OCI-LY1 (cell line): ENCODE data around the gene NPHP1.

ENCODE experiments used
- H2AFZ ChIP-seq: fragments of 200-600 bp; sonication (generic), shearing (Covaris generic); 2 replicates; pipeline ENCODE4 v1.6.0; 2014; ENCODE audit warnings: antibody characterized with exemption, mild to moderate bottlenecking, low read length
- H3F3A ChIP-seq: fragments of 200-600 bp; sonication (generic), shearing (Covaris generic); 2 replicates; pipeline ENCODE4 v1.6.0; 2014; ENCODE audit warnings: mild to moderate bottlenecking, antibody characterized with exemption, low read length, moderate library complexity; ENCODE audit not compliant: insufficient read depth
- H3K27ac ChIP-seq: fragments of 200-600 bp; sonication (generic); 2 replicates; pipeline ENCODE4 v1.5.1; 2014; ENCODE audit warnings: low read length, mixed run types, mild to moderate bottlenecking, low read depth; ENCODE audit not compliant: poor library complexity, severe bottlenecking
- H3K27me3 ChIP-seq: fragments of 200-600 bp; sonication (generic); 2 replicates; pipeline ENCODE4 v1.6.0; 2014; ENCODE audit warnings: antibody characterized with exemption, mild to moderate bottlenecking, low read length, moderate library complexity; ENCODE audit not compliant: insufficient read depth
- H3K36me3 ChIP-seq: fragments of 200-600 bp; sonication (generic); 2 replicates; pipeline ENCODE4 v1.6.1; 2014; ENCODE audit warnings: mild to moderate bottlenecking, antibody characterized with exemption, low read length, moderate library complexity, mixed read lengths; ENCODE audit not compliant: insufficient read depth
- H3K4me1 ChIP-seq: fragments of 200-600 bp; sonication (generic); 2 replicates; pipeline ENCODE4 v1.5.1; 2014; ENCODE audit warnings: mild to moderate bottlenecking, low read length, moderate library complexity; ENCODE audit not compliant: insufficient read depth, severe bottlenecking
- H3K4me2 ChIP-seq: fragments of 200-600 bp; sonication (generic), shearing (Covaris generic); 2 replicates; pipeline ENCODE4 v1.6.1; 2014; ENCODE audit warnings: low read length
- H3K4me3 ChIP-seq: fragments of 200-600 bp; sonication (generic); 2 replicates; pipeline ENCODE4 v1.5.1; 2014; ENCODE audit warnings: low read length, low read depth, mild to moderate bottlenecking, mixed read lengths; ENCODE audit not compliant: poor library complexity, severe bottlenecking
- H3K79me2 ChIP-seq: fragments of 200-600 bp; shearing (Covaris generic); 2 replicates; pipeline ENCODE4 v1.6.1; 2016; ENCODE audit warnings: mixed run types, low read length, mixed read lengths; ENCODE audit not compliant: insufficient read depth
- H3K9ac ChIP-seq: fragments of 200-600 bp; sonication (generic), shearing (Covaris generic); 2 replicates; pipeline ENCODE4 v1.6.1; 2014; ENCODE audit warnings: mild to moderate bottlenecking, low read length, mixed read lengths
- H3K9me2 ChIP-seq: fragments of 200-600 bp; sonication (generic), shearing (Covaris generic); 2 replicates; pipeline ENCODE4 v1.6.1; 2014; ENCODE audit warnings: low read depth, mild to moderate bottlenecking, low read length, mixed read lengths
- H3K9me3 ChIP-seq: fragments of 200-600 bp; shearing (Covaris generic); 2 replicates; pipeline ENCODE4 v1.6.1; 2014; ENCODE audit warnings: low read length, mixed read lengths
- H4K20me1 ChIP-seq: fragments of 200-600 bp; sonication (generic), shearing (Covaris generic); 2 replicates; pipeline ENCODE4 v1.6.0; 2016; ENCODE audit warnings: mild to moderate bottlenecking, low read length; ENCODE audit not compliant: insufficient read depth
- EZH2 ChIP-seq: fragments of 200-600 bp; sonication (generic), shearing (Covaris generic); IDR thresholded peaks from 2 replicates; pipeline ENCODE4 v1.8.0; 2017; ENCODE audit warnings: borderline replicate concordance, mixed run types, mild to moderate bottlenecking, antibody characterized with exemption, low read length, moderate library complexity, mixed read lengths
- TF ChIP-seq, protein P1 (sequence below): fragments of 200-600 bp; sonication (generic), shearing (Covaris generic); IDR thresholded peaks from 2 replicates; pipeline ENCODE4 v1.5.1; 2017; ENCODE audit warnings: mild to moderate bottlenecking, antibody characterized with exemption, low read length, moderate library complexity, mixed read lengths

NPHP1 gene

DNA sequence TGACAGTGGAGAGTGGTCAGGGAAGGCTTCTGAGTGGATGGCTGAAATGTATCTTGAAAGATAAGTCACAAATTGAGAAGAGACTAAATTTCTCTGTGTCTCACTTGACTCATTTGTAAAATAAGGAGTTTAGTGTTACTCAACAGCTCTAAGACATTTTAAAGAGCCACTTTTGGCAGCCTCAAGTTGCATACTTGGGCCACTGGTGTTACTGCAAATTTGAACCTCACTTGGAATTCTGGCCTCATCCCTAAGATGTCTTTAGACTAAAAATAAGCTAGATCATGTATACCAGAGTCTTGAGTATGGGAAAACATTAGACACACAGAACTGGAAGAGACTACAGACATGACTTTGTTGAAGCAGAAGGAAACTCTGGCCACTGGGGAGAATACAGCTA lies 12.0 kb upstream of the NPHP1 start:
- Histone ChIP-seq H2AFZ (no peak overlapping the region), H3K36me3 (no peaks in the 10 kb centered on the region; the same call in 1 of the 2 replicates), H3K4me3 (no peak overlapping the region), H3K4me1 (no peaks in the 10 kb centered on the region), H3K27me3 (peaks cover 3% of the 10 kb centered on the region; the same call in 1 of the 2 replicates), H3K9me3 (no peaks in the 10 kb centered on the region), H3F3A (no peaks in the 10 kb centered on the region), H3K9me2 (no peaks in the 10 kb centered on the region), H3K79me2 (0 out of 2 replicates have a peak, but pooled peaks cover 1% of the 10 kb centered on the region), H3K4me2 (no peak overlapping the region), H3K27ac (no peak overlapping the region), H4K20me1 (no peaks in the 10 kb centered on the region), H3K9ac (no peak overlapping the region)
- no peak for TF ChIP-seq EZH2
- TF ChIP-seq, protein P1, sequence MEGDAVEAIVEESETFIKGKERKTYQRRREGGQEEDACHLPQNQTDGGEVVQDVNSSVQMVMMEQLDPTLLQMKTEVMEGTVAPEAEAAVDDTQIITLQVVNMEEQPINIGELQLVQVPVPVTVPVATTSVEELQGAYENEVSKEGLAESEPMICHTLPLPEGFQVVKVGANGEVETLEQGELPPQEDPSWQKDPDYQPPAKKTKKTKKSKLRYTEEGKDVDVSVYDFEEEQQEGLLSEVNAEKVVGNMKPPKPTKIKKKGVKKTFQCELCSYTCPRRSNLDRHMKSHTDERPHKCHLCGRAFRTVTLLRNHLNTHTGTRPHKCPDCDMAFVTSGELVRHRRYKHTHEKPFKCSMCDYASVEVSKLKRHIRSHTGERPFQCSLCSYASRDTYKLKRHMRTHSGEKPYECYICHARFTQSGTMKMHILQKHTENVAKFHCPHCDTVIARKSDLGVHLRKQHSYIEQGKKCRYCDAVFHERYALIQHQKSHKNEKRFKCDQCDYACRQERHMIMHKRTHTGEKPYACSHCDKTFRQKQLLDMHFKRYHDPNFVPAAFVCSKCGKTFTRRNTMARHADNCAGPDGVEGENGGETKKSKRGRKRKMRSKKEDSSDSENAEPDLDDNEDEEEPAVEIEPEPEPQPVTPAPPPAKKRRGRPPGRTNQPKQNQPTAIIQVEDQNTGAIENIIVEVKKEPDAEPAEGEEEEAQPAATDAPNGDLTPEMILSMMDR = no peak

DNA sequence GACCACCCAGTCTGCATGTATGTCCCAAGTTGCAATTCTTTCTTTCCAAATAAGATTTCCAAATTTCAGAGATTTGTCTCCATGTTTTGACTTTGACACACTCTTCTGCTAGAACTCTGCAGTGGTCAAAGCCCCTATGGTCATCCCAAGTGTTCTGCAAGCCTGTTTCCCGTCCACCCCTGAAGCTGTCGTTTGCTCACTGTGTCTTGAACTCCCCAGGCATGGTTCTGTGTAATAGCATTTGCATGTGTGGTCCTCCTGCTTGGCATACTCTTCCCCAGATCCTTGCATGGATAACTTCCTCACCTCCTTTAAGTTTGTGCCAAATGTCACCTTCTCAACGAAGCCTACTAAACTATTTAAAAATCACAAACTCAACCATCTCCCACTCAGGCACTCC lies 11.4 kb upstream of the NPHP1 start:
- no peaks in the 10 kb centered on the region for H3K9me3 ChIP-seq
- H3F3A ChIP-seq = no peaks in the 10 kb centered on the region
- H3K79me2 ChIP-seq = 0 out of 2 replicates have a peak, but pooled peaks cover 6% of the 10 kb centered on the region
- peaks cover under 1% of the 10 kb centered on the region for H3K36me3 ChIP-seq
- H3K4me1 ChIP-seq = peaks cover 4% of the 10 kb centered on the region
- H3K9me2 ChIP-seq = no peaks in the 10 kb centered on the region
- H2AFZ ChIP-seq = no peak overlapping the region
- H3K9ac ChIP-seq = no peak overlapping the region
- H3K4me2 ChIP-seq = no peak overlapping the region
- H4K20me1 ChIP-seq = no peaks in the 10 kb centered on the region
- H3K27ac ChIP-seq = no peak overlapping the region
- peaks cover 3% of the 10 kb centered on the region; the same call in 1 of the 2 replicates for H3K27me3 ChIP-seq
- no peak overlapping the region for H3K4me3 ChIP-seq
- TF ChIP-seq, protein P1 = no peak
- no peak for TF ChIP-seq EZH2

DNA sequence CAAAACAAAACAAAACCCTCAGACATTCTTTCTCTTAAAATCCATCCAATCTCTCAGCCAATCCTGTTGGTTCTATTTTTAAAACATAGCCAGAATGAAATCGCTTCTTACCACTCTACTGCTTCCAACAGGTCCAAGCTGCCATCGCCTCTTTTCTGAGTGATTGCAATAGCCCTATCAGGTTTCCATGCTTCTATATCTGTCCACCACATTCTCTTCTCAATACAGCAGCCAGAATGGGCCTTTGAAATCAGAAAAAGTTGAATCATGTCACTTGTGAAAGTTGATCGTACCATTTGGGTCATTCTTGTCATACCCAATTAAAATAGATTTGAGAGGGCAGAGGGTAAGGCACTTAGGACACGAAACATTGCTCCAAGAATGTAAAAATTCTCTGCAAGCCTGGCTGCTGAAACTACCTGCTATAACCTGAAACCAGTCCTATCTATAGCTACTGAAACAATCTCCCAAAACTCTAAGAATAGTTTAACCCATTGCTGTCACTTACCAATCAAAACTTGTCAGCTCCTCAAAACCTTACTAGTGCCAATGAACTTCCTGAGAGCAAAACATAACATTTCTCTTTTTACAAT lies 10.8 kb upstream of the NPHP1 start:
- Histone ChIP-seq H3K9me3 (no peaks in the 10 kb centered on the region), H3K36me3 (peaks cover 5% of the 10 kb centered on the region), H3K4me1 (peaks cover 8% of the 10 kb centered on the region), H3K27ac (no peak overlapping the region), H3F3A (no peaks in the 10 kb centered on the region), H2AFZ (no peak overlapping the region), H4K20me1 (no peaks in the 10 kb centered on the region), H3K79me2 (0 out of 2 replicates have a peak, but pooled peaks cover 6% of the 10 kb centered on the region), H3K9me2 (no peaks in the 10 kb centered on the region), H3K4me3 (no peak overlapping the region), H3K27me3 (peaks cover 3% of the 10 kb centered on the region; the same call in 1 of the 2 replicates), H3K9ac (no peak overlapping the region), H3K4me2 (no peak overlapping the region)
- TF ChIP-seq EZH2 = no peak
- TF ChIP-seq, protein P1 = no peak
